Astrocyte of the cerebellum (primary cell): ENCODE measurements around the gene DMC1.

Experiments used
- DNase-seq: peaks from one replicate; pipeline ENCODE4 v3.0.0-alpha.2; 2011; ENCODE audit warnings: low read depth
- H3K4me3 ChIP-seq: 2 replicates; pipeline ENCODE4 v1.5.1; 2011; ENCODE audit warnings: mild to moderate bottlenecking, low read depth, low read length, moderate library complexity
- in situ Hi-C: cut with HindIII; loops from 2 replicates; pipeline ENCODE4 v1.10.0; 2017; ENCODE audit warnings: low sequenced_read_pairs
- TF ChIP-seq, protein P1 (sequence below): IDR thresholded peaks from 2 replicates; pipeline ENCODE4 v1.5.1; 2012; ENCODE audit warnings: low read length, low read depth, moderate library complexity, mild to moderate bottlenecking; ENCODE audit errors: missing control alignments

Gene DMC1

DNA sequence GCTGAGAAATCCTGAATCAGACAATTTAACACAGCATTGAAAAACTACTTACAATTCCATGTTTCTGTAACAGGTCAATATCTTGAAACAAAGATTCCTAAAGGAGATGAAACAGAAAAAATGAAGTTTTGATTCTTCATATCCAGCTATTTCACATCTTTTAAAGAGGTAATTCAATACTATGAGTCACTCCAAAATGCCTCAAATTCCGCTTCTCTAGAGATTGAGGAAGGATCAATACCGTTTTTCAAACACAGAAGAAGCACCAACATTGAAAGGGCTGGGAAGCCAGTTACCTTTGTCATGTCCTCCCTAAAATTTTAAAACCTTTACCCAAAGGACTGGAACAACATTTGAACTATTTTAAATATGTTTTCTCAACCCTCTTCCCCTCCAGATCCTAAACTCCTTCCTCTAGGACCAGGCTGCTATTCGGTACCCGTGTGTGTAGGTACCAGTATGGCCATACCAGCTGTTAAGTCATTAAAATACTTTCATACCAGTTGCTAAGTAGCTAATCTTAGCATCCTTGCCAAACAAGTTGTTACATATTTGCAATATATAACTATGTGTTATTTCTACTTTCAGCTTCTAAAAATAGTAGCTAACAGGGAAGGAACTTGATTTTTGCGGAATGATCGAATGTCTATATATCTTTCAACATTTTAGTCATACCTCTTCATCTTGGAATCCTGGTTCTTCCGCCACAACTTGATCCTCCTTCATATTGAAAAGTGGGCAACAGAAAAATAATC is 2.3 kb downstream of the DMC1 start:
- TF ChIP-seq, protein P1, sequence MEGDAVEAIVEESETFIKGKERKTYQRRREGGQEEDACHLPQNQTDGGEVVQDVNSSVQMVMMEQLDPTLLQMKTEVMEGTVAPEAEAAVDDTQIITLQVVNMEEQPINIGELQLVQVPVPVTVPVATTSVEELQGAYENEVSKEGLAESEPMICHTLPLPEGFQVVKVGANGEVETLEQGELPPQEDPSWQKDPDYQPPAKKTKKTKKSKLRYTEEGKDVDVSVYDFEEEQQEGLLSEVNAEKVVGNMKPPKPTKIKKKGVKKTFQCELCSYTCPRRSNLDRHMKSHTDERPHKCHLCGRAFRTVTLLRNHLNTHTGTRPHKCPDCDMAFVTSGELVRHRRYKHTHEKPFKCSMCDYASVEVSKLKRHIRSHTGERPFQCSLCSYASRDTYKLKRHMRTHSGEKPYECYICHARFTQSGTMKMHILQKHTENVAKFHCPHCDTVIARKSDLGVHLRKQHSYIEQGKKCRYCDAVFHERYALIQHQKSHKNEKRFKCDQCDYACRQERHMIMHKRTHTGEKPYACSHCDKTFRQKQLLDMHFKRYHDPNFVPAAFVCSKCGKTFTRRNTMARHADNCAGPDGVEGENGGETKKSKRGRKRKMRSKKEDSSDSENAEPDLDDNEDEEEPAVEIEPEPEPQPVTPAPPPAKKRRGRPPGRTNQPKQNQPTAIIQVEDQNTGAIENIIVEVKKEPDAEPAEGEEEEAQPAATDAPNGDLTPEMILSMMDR, result no peak
- no peak overlapping the region for H3K4me3 ChIP-seq
- DNase-seq, result no peak
- in situ Hi-C loops, result no loop called here

DNA sequence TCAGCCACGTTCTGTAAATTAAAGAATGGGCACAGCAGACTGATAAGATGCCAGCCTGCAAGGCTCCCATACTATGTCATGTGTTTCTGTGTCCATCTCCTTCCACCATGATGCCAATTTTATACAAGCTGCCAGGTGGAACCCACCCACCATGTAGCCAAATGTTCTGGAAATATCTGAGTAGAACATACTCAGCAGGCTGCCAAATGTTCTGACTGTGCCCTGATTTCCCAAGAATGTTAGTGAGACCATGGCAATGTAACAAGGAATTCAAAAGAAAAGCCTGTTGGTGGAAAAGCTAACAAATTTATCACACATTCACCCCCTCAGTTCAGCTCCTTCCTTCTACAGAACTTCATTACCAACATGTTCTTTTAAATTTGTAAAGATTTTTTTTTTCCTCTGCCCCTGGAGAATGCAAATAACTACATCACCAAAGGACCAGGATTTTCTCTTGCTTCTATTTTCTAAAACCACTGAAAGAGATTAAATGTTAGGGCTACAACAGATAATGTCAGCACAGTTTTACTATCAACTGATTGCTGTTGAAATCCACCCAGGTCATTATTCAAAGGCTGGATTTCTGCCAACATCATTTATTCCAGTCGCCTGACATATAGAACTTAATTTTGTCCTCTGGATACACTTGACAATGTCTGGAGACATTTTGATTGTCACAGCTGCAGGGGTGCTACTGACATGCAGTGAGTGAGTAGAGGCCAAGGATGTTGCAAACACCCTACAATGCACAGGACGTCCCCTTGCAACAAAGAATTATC is 3.1 kb downstream of the DMC1 start:
- in situ Hi-C loops, result no loop called here
- no peak overlapping the region for H3K4me3 ChIP-seq
- TF ChIP-seq, protein P1, result no peak
- no peak for DNase-seq

GRCh38 chr22:38565441-38565840 is 4.5 kb downstream of the DMC1 start:
- in situ Hi-C loops, result no loop called here
- TF ChIP-seq, protein P1, result no peak
- no peak overlapping the region for H3K4me3 ChIP-seq
- DNase-seq, result no peak

DNA sequence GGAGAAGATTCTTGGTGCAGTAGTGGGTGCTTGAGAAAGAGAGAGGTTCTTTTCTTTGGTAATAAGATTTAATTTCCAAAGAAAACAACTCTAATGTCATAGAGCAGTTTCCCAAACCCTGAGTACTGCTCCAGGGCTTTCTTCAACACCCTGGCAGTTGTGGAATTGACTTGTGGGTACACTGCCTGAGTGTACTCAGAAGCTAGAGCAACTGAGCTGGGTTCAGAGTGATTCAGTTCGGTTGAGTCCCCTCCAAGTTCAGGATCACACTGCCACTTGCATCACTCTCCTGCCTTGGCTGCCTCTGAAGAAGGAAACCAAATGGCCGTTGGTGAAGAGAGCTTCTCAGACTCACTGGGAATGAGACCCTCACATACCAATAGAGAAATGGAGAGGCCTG is 5.3 kb downstream of the DMC1 start:
- TF ChIP-seq, protein P1, result no peak
- no peak overlapping the region for H3K4me3 ChIP-seq
- in situ Hi-C loops, result no loop called here
- no peak for DNase-seq

DNA sequence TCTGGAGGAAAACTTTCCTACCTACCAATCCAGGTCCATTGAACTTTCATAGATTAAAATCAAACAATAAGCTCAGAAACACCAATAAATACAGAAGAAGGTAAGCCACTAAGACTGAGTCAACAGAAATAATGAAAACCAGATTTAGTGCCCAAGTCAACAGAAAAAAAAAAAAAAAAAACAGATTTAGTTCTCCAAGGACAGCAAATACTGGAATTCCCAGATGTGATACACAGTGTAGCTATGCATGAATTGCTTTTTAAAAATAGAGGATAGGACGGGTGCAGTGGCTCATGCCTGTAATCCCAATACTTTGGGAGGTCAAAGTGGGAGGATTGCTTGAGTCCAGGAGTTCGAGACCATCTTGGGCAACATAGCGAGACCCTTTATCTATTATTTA is 15.7 kb downstream of the DMC1 start:
- in situ Hi-C loops, result no loop called here
- H3K4me3 ChIP-seq, result no peak overlapping the region
- no peak for DNase-seq
- TF ChIP-seq, protein P1, result no peak

GRCh38 chr22:38549101-38549894 is 20.7 kb downstream of the DMC1 start:
- no peak for DNase-seq
- in situ Hi-C loops, result no loop called here
- TF ChIP-seq, protein P1, result no peak
- no peak overlapping the region for H3K4me3 ChIP-seq
